ENCODE measurements around the gene SLC26A9. TPM values are rescaled to one million over a fixed set of nuclear protein-coding genes. Genes with fewer than 3 reads are reported as not detected.

The SLC26A9 gene
- total RNA-seq, 1 donor = not detected

DNA sequence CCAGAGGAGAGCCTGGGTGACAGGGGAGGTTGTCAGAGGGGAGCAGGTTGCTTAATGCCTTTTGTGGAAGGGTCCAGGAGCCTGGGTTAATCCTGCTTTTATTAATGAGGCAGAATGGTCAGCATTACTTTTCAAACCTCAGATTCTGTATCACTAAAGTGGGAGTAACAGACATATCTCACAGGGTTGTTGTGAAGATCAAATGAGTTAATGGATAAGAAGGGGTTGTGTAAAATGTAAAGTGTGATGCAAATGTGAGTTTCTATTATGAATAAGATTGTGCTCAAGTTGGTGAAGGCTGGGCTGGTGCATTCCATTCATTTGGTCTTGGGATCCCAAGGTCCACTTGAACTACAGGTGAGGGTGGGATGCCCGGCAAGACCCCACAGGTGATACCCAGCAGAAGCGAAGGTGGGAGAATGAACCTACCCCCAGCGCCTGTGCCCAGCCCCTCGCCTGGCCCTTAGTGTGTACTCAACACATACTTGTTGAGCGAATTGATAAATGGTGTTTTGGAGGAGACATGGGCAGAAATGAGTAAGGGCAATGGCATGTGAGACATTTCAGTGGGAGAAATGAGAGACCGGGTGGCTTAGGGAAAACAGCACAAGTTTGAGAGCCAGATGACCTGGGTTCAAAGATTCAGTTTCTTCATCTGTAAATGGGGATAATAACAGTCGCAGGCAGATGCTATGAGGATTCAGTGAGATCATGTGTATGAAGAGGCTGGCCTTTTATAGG is 6.2 kb downstream of the SLC26A9 start:
- Histone ChIP-seq H3K4me3 (ENCODE audit: insufficient read depth, low read length) (no peak overlapping the region), H2AFZ (ENCODE audit: low read length) (no peak overlapping the region), H3K79me2 (ENCODE audit: insufficient read depth, low read length) (no peaks in the 10 kb centered on the region), H3K4me2 (ENCODE audit: insufficient read depth, low read length) (peak overlapping the region; percentile 16), H3K27me3 (ENCODE audit: insufficient read depth, low read length) (peaks cover 9% of the 10 kb centered on the region), H4K20me1 (ENCODE audit: insufficient read depth, low read length) (no peaks in the 10 kb centered on the region), H3K9me3 (ENCODE audit: low read depth, low read length) (no peaks in the 10 kb centered on the region), H3K36me3 (ENCODE audit: insufficient read depth, low read length) (no peaks in the 10 kb centered on the region), H3K4me1 (ENCODE audit: insufficient read depth, low read length) (peaks cover 32% of the 10 kb centered on the region), H3K27ac (ENCODE audit: low read depth, low read length) (no peak overlapping the region)
- DNase-seq (ENCODE audit: insufficient read length, low spot score, missing footprints) = no peak
- no peak for TF ChIP-seq CTCF (IDR thresholded peaks at IDR 0.05; ENCODE audit: extremely low read depth, low read depth, low read length)

- no peaks in the 10 kb centered on the region for H3K36me3 ChIP-seq (ENCODE audit: insufficient read depth, low read length)
- no peak overlapping the region for H3K4me3 ChIP-seq (ENCODE audit: insufficient read depth, low read length)
- no peak for TF ChIP-seq CTCF (IDR thresholded peaks at IDR 0.05; ENCODE audit: extremely low read depth, low read depth, low read length)
- peaks cover 9% of the 10 kb centered on the region for H3K27me3 ChIP-seq (ENCODE audit: insufficient read depth, low read length)
- peaks cover 32% of the 10 kb centered on the region for H3K4me1 ChIP-seq (ENCODE audit: insufficient read depth, low read length)
- H3K79me2 ChIP-seq (ENCODE audit: insufficient read depth, low read length) = no peaks in the 10 kb centered on the region
- H3K9me3 ChIP-seq (ENCODE audit: low read depth, low read length) = no peaks in the 10 kb centered on the region
- H3K27ac ChIP-seq (ENCODE audit: low read depth, low read length) = no peak overlapping the region
- no peak for DNase-seq (ENCODE audit: insufficient read length, low spot score, missing footprints)
- no peak overlapping the region for H3K4me2 ChIP-seq (ENCODE audit: insufficient read depth, low read length)
- no peak overlapping the region for H2AFZ ChIP-seq (ENCODE audit: low read length)
- H4K20me1 ChIP-seq (ENCODE audit: insufficient read depth, low read length) = no peaks in the 10 kb centered on the region
Measured at GRCh38 chr1:205936311-205936710, 6.9 kb downstream of the SLC26A9 start.

- peaks cover 9% of the 10 kb centered on the region for H3K27me3 ChIP-seq (ENCODE audit: insufficient read depth, low read length)
- no peaks in the 10 kb centered on the region for H3K36me3 ChIP-seq (ENCODE audit: insufficient read depth, low read length)
- H4K20me1 ChIP-seq (ENCODE audit: insufficient read depth, low read length) = no peaks in the 10 kb centered on the region
- no peaks in the 10 kb centered on the region for H3K9me3 ChIP-seq (ENCODE audit: low read depth, low read length)
- H3K4me3 ChIP-seq (ENCODE audit: insufficient read depth, low read length) = no peak overlapping the region
- TF ChIP-seq CTCF (IDR thresholded peaks at IDR 0.05; ENCODE audit: extremely low read depth, low read depth, low read length) = no peak
- peaks cover 32% of the 10 kb centered on the region for H3K4me1 ChIP-seq (ENCODE audit: insufficient read depth, low read length)
- H3K4me2 ChIP-seq (ENCODE audit: insufficient read depth, low read length) = no peak overlapping the region
- DNase-seq (ENCODE audit: insufficient read length, low spot score, missing footprints) = no peak
- no peaks in the 10 kb centered on the region for H3K79me2 ChIP-seq (ENCODE audit: insufficient read depth, low read length)
- H3K27ac ChIP-seq (ENCODE audit: low read depth, low read length) = no peak overlapping the region
- H2AFZ ChIP-seq (ENCODE audit: low read length) = no peak overlapping the region
Measured at GRCh38 chr1:205935869-205936268, 7.4 kb downstream of the SLC26A9 start.

GRCh38 chr1:205934788-205935187 is 8.5 kb downstream of the SLC26A9 start:
- Histone ChIP-seq H3K9me3 (ENCODE audit: low read depth, low read length) (no peaks in the 10 kb centered on the region), H3K36me3 (ENCODE audit: insufficient read depth, low read length) (no peaks in the 10 kb centered on the region), H3K27ac (ENCODE audit: low read depth, low read length) (no peak overlapping the region), H2AFZ (ENCODE audit: low read length) (no peak overlapping the region), H3K4me1 (ENCODE audit: insufficient read depth, low read length) (peaks cover 32% of the 10 kb centered on the region), H3K4me3 (ENCODE audit: insufficient read depth, low read length) (no peak overlapping the region), H4K20me1 (ENCODE audit: insufficient read depth, low read length) (no peaks in the 10 kb centered on the region), H3K27me3 (ENCODE audit: insufficient read depth, low read length) (peaks cover 9% of the 10 kb centered on the region), H3K4me2 (ENCODE audit: insufficient read depth, low read length) (no peak overlapping the region), H3K79me2 (ENCODE audit: insufficient read depth, low read length) (no peaks in the 10 kb centered on the region)
- TF ChIP-seq CTCF (IDR thresholded peaks at IDR 0.05; ENCODE audit: extremely low read depth, low read depth, low read length) = no peak
- DNase-seq (ENCODE audit: insufficient read length, low spot score, missing footprints) = no peak

Measured in osteoblast (primary cell).